Prostate gland (tissue), 2 donors: Measurements from ENCODE around the gene CLDN7. TPM values are rescaled to one million over a fixed set of nuclear protein-coding genes. Genes with fewer than 3 reads are reported as not detected.

ENCODE experiments used
- DNase-seq: peaks from one replicate; pipeline ENCODE4 v3.0.0-alpha.2; 2019; ENCODE audit warnings: low spot score
- H3K27ac ChIP-seq, 2 donors: fragments of 200-600 bp; sonication (generic); 2 replicates each; pipeline ENCODE4 v1.5.1; 2017 to 2019
- H3K27me3 ChIP-seq: fragments of 200-600 bp; sonication (generic); replicated peaks from 2 replicates; pipeline ENCODE4 v1.5.1; 2019; ENCODE audit not compliant: insufficient read depth
- H3K36me3 ChIP-seq, 2 donors: fragments of 200-600 bp; sonication (generic); 1 replicate in 1 of 2; 2 replicates in 1 of 2; pipeline versions ENCODE4 v1.5.1 to v1.8.1; 2017 to 2019
- H3K4me1 ChIP-seq: fragments of 200-600 bp; sonication (generic); replicated peaks from 2 replicates; pipeline ENCODE4 v1.5.1; 2019
- H3K4me3 ChIP-seq, 2 donors: fragments of 200-600 bp; sonication (generic); 2 replicates each; pipeline ENCODE4 v1.5.1; 2017 to 2019
- H3K9me3 ChIP-seq: fragments of 200-600 bp; sonication (generic); 2 replicates; pipeline ENCODE4 v1.5.1; 2017
- CTCF ChIP-seq, 4 experiments: fragments of 200-600 bp in 2 of 4; fragments of 450-650 bp in 2 of 4; sonication (generic) in 2 of 4; IDR thresholded peaks; 1 replicate in 3 of 4; 2 replicates in 1 of 4; pipeline ENCODE4 v1.5.1; 2016 to 2019; ENCODE audit warnings: antibody characterized with exemption in 4 of 4, mild to moderate bottlenecking in 2 of 4, moderate library complexity in 2 of 4
- POLR2A ChIP-seq: fragments of 450-650 bp; IDR thresholded peaks from one replicate; pipeline ENCODE4 v1.6.1; 2016; ENCODE audit warnings: antibody characterized with exemption, mild to moderate bottlenecking
- POLR2AphosphoS5 ChIP-seq: sonication (generic); formaldehyde crosslinking; IDR thresholded peaks from one replicate; pipeline ENCODE4 v1.6.1; 2017; ENCODE audit warnings: antibody characterized with exemption
- WGBS: methylation state at CpG from one replicate; pipeline ENCODE4 v1.1.5; 2018; 5-methylcytosine and 5-hydroxymethylcytosine counted together
- intact Hi-C: fragments of 100-400 bp; cut with DNase I; formaldehyde crosslinking; loops from one replicate; pipeline ENCODE4 v1.14.2; 2022
- total RNA-seq, 2 donors: library from RNA; depleted of rRNA; stranded (reverse); fragments of >200 nt; gene quantifications; one replicate each; pipeline ENCODE4 v1.1.0, GENCODE V29; 2016

Gene CLDN7
- total RNA-seq, 2 donors from 2014 or later: 42.0 to 45.8 TPM

GRCh38 chr17:7229504-7229903 is 32.8 kb downstream of the CLDN7 start:
- intact Hi-C loops: no loop called here
- WGBS: 91% methylated on average over 19 of the region's 19 CpGs
- peaks cover 13% of the 10 kb centered on the region for H3K4me1 ChIP-seq
- peak overlapping the region; percentile 86 to 99 for H3K27ac ChIP-seq
- TF ChIP-seq CTCF (IDR thresholded peaks at IDR 0.05) (no peak), POLR2A (no peak), POLR2AphosphoS5 (no peak)
- no peaks in the 10 kb centered on the region for H3K9me3 ChIP-seq
- H3K27me3 ChIP-seq: no peaks in the 10 kb centered on the region
- DNase-seq: no peak
- H3K36me3 ChIP-seq: peaks cover 2 to 18% of the 10 kb centered on the region in 2 donors
- no peak overlapping the region for H3K4me3 ChIP-seq

- H3K4me3 ChIP-seq: no peak overlapping the region
- H3K9me3 ChIP-seq: no peaks in the 10 kb centered on the region
- peak overlapping the region; percentile 86 to 99 for H3K27ac ChIP-seq
- peaks cover 2 to 24% of the 10 kb centered on the region in 2 donors for H3K36me3 ChIP-seq
- peaks cover 13% of the 10 kb centered on the region for H3K4me1 ChIP-seq
- no peak for DNase-seq
- TF ChIP-seq POLR2A: no peak
- no peak for TF ChIP-seq CTCF (IDR thresholded peaks at IDR 0.05)
- no peak for TF ChIP-seq POLR2AphosphoS5
- no peaks in the 10 kb centered on the region for H3K27me3 ChIP-seq
- WGBS: 85% methylated on average over 14 of the region's 14 CpGs
- intact Hi-C loops: no loop called here
These were observed 33.4 kb downstream of the CLDN7 start for GRCh38 chr17:7228920-7229319.

- intact Hi-C loops: no loop called here
- 94% methylated on average over 27 of the region's 31 CpGs for WGBS
These were observed 35.3 kb downstream of the CLDN7 start for GRCh38 chr17:7226721-7227710.

GRCh38 chr17:7225711-7226331 is 36.5 kb downstream of the CLDN7 start:
- intact Hi-C loops: no loop called here
- no peak overlapping the region for H3K4me3 ChIP-seq
- peak overlapping the region; percentile 57 to 99 for H3K27ac ChIP-seq
- H3K36me3 ChIP-seq: peaks cover 2 to 35% of the 10 kb centered on the region in 2 donors
- 69% methylated on average over 21 of the region's 21 CpGs for WGBS
- no peak for DNase-seq
- peaks cover 20% of the 10 kb centered on the region for H3K4me1 ChIP-seq
- H3K27me3 ChIP-seq: no peaks in the 10 kb centered on the region
- no peaks in the 10 kb centered on the region for H3K9me3 ChIP-seq
- TF ChIP-seq CTCF (IDR thresholded peaks at IDR 0.05) (no peak), POLR2AphosphoS5 (no peak), POLR2A (no peak)

More at GRCh38 chr17:7226721-7227710, 35.3 kb downstream of the CLDN7 start:
- H3K4me3 ChIP-seq: no peak overlapping the region
- no peaks in the 10 kb centered on the region for H3K27me3 ChIP-seq
- peaks cover 13% of the 10 kb centered on the region for H3K4me1 ChIP-seq
- H3K36me3 ChIP-seq: peaks cover 2 to 35% of the 10 kb centered on the region in 2 donors
- no peak for TF ChIP-seq CTCF (IDR thresholded peaks at IDR 0.05)
- no peak for TF ChIP-seq POLR2AphosphoS5
- TF ChIP-seq POLR2A: no peak
- peak overlapping the region; percentile 86 to 99 for H3K27ac ChIP-seq
- no peaks in the 10 kb centered on the region for H3K9me3 ChIP-seq
- no peak for DNase-seq
